ENCODE data around the gene GMDS. TPM values are rescaled to one million over a fixed set of nuclear protein-coding genes. Genes with fewer than 3 reads are reported as not detected.

The GMDS gene
- total and polyA plus RNA-seq, 2 of the 13 experiments (the other 11 are each of a cell fraction or from before 2014, with no cell fraction given): 64.4 to 112 TPM

DNA sequence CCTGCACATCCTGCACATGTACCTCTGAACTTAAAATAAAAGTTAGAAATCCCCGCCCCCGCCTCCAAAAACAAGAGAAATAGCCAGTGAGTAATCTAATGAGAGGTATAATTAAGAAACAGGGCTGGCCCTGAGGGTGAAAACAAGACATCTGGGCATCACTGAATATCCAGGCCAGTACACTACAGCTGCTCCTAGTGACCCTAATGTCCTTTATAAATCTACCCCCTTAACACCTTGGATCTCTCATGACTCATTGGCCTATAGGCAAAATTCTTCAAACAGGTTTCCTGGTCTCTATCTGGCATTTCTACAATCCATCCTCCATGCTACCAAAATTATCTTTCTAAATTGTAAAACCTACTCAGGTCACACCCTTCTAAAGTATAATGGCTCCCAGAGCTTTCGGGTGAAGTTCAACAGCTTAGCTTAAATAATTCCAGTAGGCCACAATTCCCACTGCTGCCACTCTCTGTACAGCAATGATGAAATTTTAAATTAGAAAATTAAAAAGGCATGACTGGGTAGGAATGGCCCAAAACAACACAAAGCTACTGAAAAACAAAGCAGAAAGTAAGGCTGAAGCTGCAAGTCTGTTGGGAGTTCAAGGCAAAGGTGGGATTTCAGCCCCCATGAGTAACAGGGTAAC is 260.9 kb downstream of the GMDS start:
- BruUV-seq (replicated peaks): no TSS peak
- DNase-seq (ENCODE audit: low spot score) (no peak), FAIRE-seq (no peak), ATAC-seq (no peak)
- in situ Hi-C loops (cut with HindIII; ENCODE audit: extremely low pct_ligation_motif_present, low pct_unique_long_range_greater_than_20kb): no loop called here
- Histone ChIP-seq H3K79me2 (ENCODE audit: insufficient read depth, low read length) (peaks cover 20% of the 10 kb centered on the region), H4K20me1 (ENCODE audit: insufficient read depth, low read length) (0 out of 2 replicates have a peak, but pooled peaks cover 8% of the 10 kb centered on the region), H3K9me3 (ENCODE audit: low read length) (no peaks in the 10 kb centered on the region), H3K27me3 (ENCODE audit: control insufficient read depth in 1 of 2, insufficient read depth in 2 of 2, low read length in 2 of 2) (no peaks in the 10 kb centered on the region), H3K9ac (ENCODE audit: insufficient read depth, low read depth, low read length) (no peak overlapping the region), H3K4me3 (replicated peaks in 1 of 3; ENCODE audit: insufficient read depth in 1 of 3, low read depth in 2 of 3, low read length in 3 of 3) (no peak overlapping the region), H3K4me1 (ENCODE audit: insufficient read depth, low read length) (peaks cover 7% of the 10 kb centered on the region), H3K27ac (ENCODE audit: extremely low read length, insufficient read depth, low read length) (no peak overlapping the region), H2AFZ (ENCODE audit: low read length) (no peak overlapping the region), H3K36me3 (replicated peaks in 1 of 2; ENCODE audit: control insufficient read depth in 1 of 2, insufficient read depth in 2 of 2, low read length in 2 of 2) (no peaks in the 10 kb centered on the region; a peak in 1 of 5 replicates), H3K4me2 (ENCODE audit: low read depth, low read length) (no peak overlapping the region)
- TF ChIP-seq ZNF557 (CRISPR knock-in tag; IDR thresholded peaks at IDR 0.05): no peak
- TF ChIP-seq ZNF724P (CRISPR knock-in tag; IDR thresholded peaks at IDR 0.05; ENCODE audit: borderline replicate concordance): no peak
- TF ChIP-seq, protein P1, sequence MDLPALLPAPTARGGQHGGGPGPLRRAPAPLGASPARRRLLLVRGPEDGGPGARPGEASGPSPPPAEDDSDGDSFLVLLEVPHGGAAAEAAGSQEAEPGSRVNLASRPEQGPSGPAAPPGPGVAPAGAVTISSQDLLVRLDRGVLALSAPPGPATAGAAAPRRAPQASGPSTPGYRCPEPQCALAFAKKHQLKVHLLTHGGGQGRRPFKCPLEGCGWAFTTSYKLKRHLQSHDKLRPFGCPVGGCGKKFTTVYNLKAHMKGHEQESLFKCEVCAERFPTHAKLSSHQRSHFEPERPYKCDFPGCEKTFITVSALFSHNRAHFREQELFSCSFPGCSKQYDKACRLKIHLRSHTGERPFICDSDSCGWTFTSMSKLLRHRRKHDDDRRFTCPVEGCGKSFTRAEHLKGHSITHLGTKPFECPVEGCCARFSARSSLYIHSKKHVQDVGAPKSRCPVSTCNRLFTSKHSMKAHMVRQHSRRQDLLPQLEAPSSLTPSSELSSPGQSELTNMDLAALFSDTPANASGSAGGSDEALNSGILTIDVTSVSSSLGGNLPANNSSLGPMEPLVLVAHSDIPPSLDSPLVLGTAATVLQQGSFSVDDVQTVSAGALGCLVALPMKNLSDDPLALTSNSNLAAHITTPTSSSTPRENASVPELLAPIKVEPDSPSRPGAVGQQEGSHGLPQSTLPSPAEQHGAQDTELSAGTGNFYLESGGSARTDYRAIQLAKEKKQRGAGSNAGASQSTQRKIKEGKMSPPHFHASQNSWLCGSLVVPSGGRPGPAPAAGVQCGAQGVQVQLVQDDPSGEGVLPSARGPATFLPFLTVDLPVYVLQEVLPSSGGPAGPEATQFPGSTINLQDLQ (CRISPR knock-in tag; IDR thresholded peaks at IDR 0.05): no peak
- no peak for TF ChIP-seq RCOR2 (CRISPR knock-in tag; IDR thresholded peaks at IDR 0.05)
- TF ChIP-seq ZNF782 (CRISPR knock-in tag; IDR thresholded peaks at IDR 0.05; ENCODE audit: borderline replicate concordance): no peak
- no peak for TF ChIP-seq TAF15 (IDR thresholded peaks at IDR 0.05; ENCODE audit: low read depth, low read length, poor library complexity, severe bottlenecking)
- TF ChIP-seq STAG1 (CRISPR knock-in tag; IDR thresholded peaks at IDR 0.05): no peak
- TF ChIP-seq, protein P2, sequence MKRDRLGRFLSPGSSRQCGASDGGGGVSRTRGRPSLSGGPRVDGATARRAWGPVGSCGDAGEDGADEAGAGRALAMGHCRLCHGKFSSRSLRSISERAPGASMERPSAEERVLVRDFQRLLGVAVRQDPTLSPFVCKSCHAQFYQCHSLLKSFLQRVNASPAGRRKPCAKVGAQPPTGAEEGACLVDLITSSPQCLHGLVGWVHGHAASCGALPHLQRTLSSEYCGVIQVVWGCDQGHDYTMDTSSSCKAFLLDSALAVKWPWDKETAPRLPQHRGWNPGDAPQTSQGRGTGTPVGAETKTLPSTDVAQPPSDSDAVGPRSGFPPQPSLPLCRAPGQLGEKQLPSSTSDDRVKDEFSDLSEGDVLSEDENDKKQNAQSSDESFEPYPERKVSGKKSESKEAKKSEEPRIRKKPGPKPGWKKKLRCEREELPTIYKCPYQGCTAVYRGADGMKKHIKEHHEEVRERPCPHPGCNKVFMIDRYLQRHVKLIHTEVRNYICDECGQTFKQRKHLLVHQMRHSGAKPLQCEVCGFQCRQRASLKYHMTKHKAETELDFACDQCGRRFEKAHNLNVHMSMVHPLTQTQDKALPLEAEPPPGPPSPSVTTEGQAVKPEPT (CRISPR knock-in tag; IDR thresholded peaks at IDR 0.05; ENCODE audit: low read depth): no peak
- no peak for TF ChIP-seq ATF7 (IDR thresholded peaks at IDR 0.05)
- TF ChIP-seq ATF7 (CRISPR knock-in tag; IDR thresholded peaks at IDR 0.05): no peak
- TF ChIP-seq PHF8 (CRISPR knock-in tag; IDR thresholded peaks at IDR 0.05): no peak
- TF ChIP-seq ZNF121 (CRISPR knock-in tag; IDR thresholded peaks at IDR 0.05): no peak
- no peak for TF ChIP-seq SRSF1 (optimal IDR thresholded peaks at IDR 0.05; ENCODE audit: low read depth, low read length)
- no peak for TF ChIP-seq HES4 (CRISPR knock-in tag; IDR thresholded peaks at IDR 0.05; ENCODE audit: borderline replicate concordance)
- TF ChIP-seq ZBTB1 (CRISPR knock-in tag; IDR thresholded peaks at IDR 0.05; ENCODE audit: borderline replicate concordance): no peak
- TF ChIP-seq HOXD1 (CRISPR knock-in tag; IDR thresholded peaks at IDR 0.05): no peak
- no peak for TF ChIP-seq FOXA1 (IDR thresholded peaks at IDR 0.05)
- no peak for TF ChIP-seq FOXA1 (CRISPR knock-in tag; IDR thresholded peaks at IDR 0.05)
- ChIA-PET POLR2A (no interaction called here), CTCF (ENCODE audit: low intra/inter-chr PET ratio, low total read pairs) (no interaction called here)
- intact Hi-C loops (cut with micrococcal nuclease; ENCODE audit: unreplicated experiment): no loop called here
- WGBS (ENCODE audit: low lambda C conversion rate): 97% methylated on average over 3 of the region's 3 CpGs
